ENCODE measurements around the gene IKZF5. TPM values are rescaled to one million over a fixed set of nuclear protein-coding genes. Genes with fewer than 3 reads are reported as not detected.
A peak's percentile ranks its signal among the peaks of the same experiment; 100 is the strongest.

The IKZF5 gene
- total RNA-seq, 5 donors from 2014 or later (not counting 1 experiment from before 2014, with no cell fraction given), result 22.6 to 68.1 (median 29.4) TPM

GRCh38 chr10:122980209-122981065 is 28.2 kb downstream of the IKZF5 start, which contains the start of gene PSTK:
PSTK (plus strand) TSS chr10:122980401; CDS start chr10:122980480, 79 bp downstream.
- Mint-ChIP-seq H3K27me3 (no peaks in the 10 kb centered on the region), H3K4me3 (peak within 1 kb of the TSS; percentile 87 to 90 (median 90)), H3K36me3 (peaks cover 13% of the 10 kb centered on the region), H3K9me3 (no peaks in the 10 kb centered on the region), H3K27ac (peak within 1 kb of the TSS; percentile 92), H3K4me1 (peaks cover 16 to 24% (median 22%) of the 10 kb centered on the region in 3 donors)
- peaks cover 10 to 14% of the 10 kb centered on the region in 2 experiments for H3K4me1 ChIP-seq (ENCODE audit: control insufficient read depth in 1 of 2, extremely low read depth in 1 of 2, insufficient read depth in 2 of 2, low read length in 2 of 2)
- peak; percentile 70 to 95 (median 80) for DNase-seq
- peak within 1 kb of the TSS; percentile 94 for H3K27ac ChIP-seq (ENCODE audit: low read length)
- 0% methylated on average over 45 of the region's 73 CpGs for WGBS (ENCODE audit: insufficient coverage)
- peak; percentile 94 to 99 (median 98) for ATAC-seq (replicated peaks in 1 of 4)
- peak within 1 kb of the TSS; percentile 81 to 92 for H3K4me3 ChIP-seq (ENCODE audit: control insufficient read depth in 1 of 2, extremely low read depth in 1 of 2, low read length in 1 of 2)
- H3K9me3 ChIP-seq, result no peaks in the 10 kb centered on the region
- ChIA-PET CTCF (interaction anchor here (0.5 to 2.7 kb wide), 5 partner anchors 23 to 85 kb away, joined by 3 to 18 read pairs (median 5); partner anchors contain the start of genes ACADSB (in 1 of the 2), C10orf88 (in 1 of the 2) and IKZF5 (in 1 of the 2)), POLR2A (interaction anchor here (0.6 to 1.4 kb wide), 5 partner anchors 15 to 31 kb away, joined by 3 to 10 read pairs (median 3); no protein-coding TSS in a partner anchor)
- peaks cover 0 to 5% of the 10 kb centered on the region in 2 donors for H3K36me3 ChIP-seq (ENCODE audit: control insufficient read depth in 2 of 2, extremely low read depth in 1 of 2, insufficient read depth in 1 of 2, low read length in 1 of 2)
- H3K27me3 ChIP-seq (replicated peaks in 1 of 2; ENCODE audit: control insufficient read depth in 2 of 2, extremely low read depth in 1 of 2, insufficient read depth in 2 of 2, low read length in 1 of 2), result no peaks in the 10 kb centered on the region

- Mint-ChIP-seq H3K4me1 (no peaks in the 10 kb centered on the region), H3K4me3 (no peak overlapping the region), H3K27ac (no peak overlapping the region), H3K9me3 (no peaks in the 10 kb centered on the region), H3K27me3 (peaks cover 0 to 3% of the 10 kb centered on the region in 2 donors), H3K36me3 (no peaks in the 10 kb centered on the region)
- ChIA-PET POLR2A (no interaction called here), CTCF (no interaction called here)
- DNase-seq, result no peak
- Histone ChIP-seq H3K27ac (ENCODE audit: low read length) (no peak overlapping the region), H3K4me3 (ENCODE audit: control insufficient read depth in 1 of 2, extremely low read depth in 1 of 2, low read length in 1 of 2) (no peak overlapping the region), H3K4me1 (ENCODE audit: control insufficient read depth in 1 of 2, extremely low read depth in 1 of 2, insufficient read depth in 2 of 2, low read length in 2 of 2) (peaks cover 0 to 3% of the 10 kb centered on the region in 2 experiments), H3K9me3 (no peaks in the 10 kb centered on the region), H3K27me3 (replicated peaks in 1 of 2; ENCODE audit: control insufficient read depth in 2 of 2, extremely low read depth in 1 of 2, insufficient read depth in 2 of 2, low read length in 1 of 2) (no peaks in the 10 kb centered on the region), H3K36me3 (ENCODE audit: control insufficient read depth in 2 of 2, extremely low read depth in 1 of 2, insufficient read depth in 1 of 2, low read length in 1 of 2) (no peaks in the 10 kb centered on the region)
- no peak for ATAC-seq (replicated peaks in 1 of 4)
- no CpG with 5 or more reads among the region's 3 CpGs for WGBS (ENCODE audit: insufficient coverage)
These were observed 34.0 kb downstream of the IKZF5 start for GRCh38 chr10:122974543-122975064.

GRCh38 chr10:122974023-122974422 is 34.6 kb downstream of the IKZF5 start:
- ChIA-PET CTCF (no interaction called here), POLR2A (no interaction called here)
- Histone ChIP-seq H3K27ac (ENCODE audit: low read length) (no peak overlapping the region), H3K36me3 (ENCODE audit: control insufficient read depth in 2 of 2, extremely low read depth in 1 of 2, insufficient read depth in 1 of 2, low read length in 1 of 2) (no peaks in the 10 kb centered on the region), H3K4me3 (ENCODE audit: control insufficient read depth in 1 of 2, extremely low read depth in 1 of 2, low read length in 1 of 2) (no peak overlapping the region), H3K9me3 (no peaks in the 10 kb centered on the region), H3K4me1 (ENCODE audit: control insufficient read depth in 1 of 2, extremely low read depth in 1 of 2, insufficient read depth in 2 of 2, low read length in 2 of 2) (no peaks in the 10 kb centered on the region), H3K27me3 (replicated peaks in 1 of 2; ENCODE audit: control insufficient read depth in 2 of 2, extremely low read depth in 1 of 2, insufficient read depth in 2 of 2, low read length in 1 of 2) (no peaks in the 10 kb centered on the region)
- 80% methylated on average over 3 of the region's 5 CpGs for WGBS (ENCODE audit: insufficient coverage)
- no peak overlapping the region for H3K27ac Mint-ChIP-seq
- no peaks in the 10 kb centered on the region for H3K4me1 Mint-ChIP-seq
- no peaks in the 10 kb centered on the region for H3K36me3 Mint-ChIP-seq
- peaks cover 0 to 3% of the 10 kb centered on the region in 2 donors for H3K27me3 Mint-ChIP-seq
- H3K4me3 Mint-ChIP-seq, result no peak overlapping the region
- H3K9me3 Mint-ChIP-seq, result peaks cover 0 to 5% (median 0%) of the 10 kb centered on the region in 3 donors
- DNase-seq, result no peak
- ATAC-seq (replicated peaks in 1 of 4), result no peak

GRCh38 chr10:122968698-122969097 is 39.9 kb downstream of the IKZF5 start:
- H3K27ac Mint-ChIP-seq, result no peak overlapping the region
- Histone ChIP-seq H3K4me1 (ENCODE audit: control insufficient read depth in 1 of 2, extremely low read depth in 1 of 2, insufficient read depth in 2 of 2, low read length in 2 of 2) (no peaks in the 10 kb centered on the region), H3K9me3 (no peaks in the 10 kb centered on the region), H3K27ac (ENCODE audit: low read length) (no peak overlapping the region), H3K27me3 (replicated peaks in 1 of 2; ENCODE audit: control insufficient read depth in 2 of 2, extremely low read depth in 1 of 2, insufficient read depth in 2 of 2, low read length in 1 of 2) (peaks cover 0 to 12% of the 10 kb centered on the region in 2 experiments), H3K4me3 (ENCODE audit: control insufficient read depth in 1 of 2, extremely low read depth in 1 of 2, low read length in 1 of 2) (no peak overlapping the region), H3K36me3 (ENCODE audit: control insufficient read depth in 2 of 2, extremely low read depth in 1 of 2, insufficient read depth in 1 of 2, low read length in 1 of 2) (no peaks in the 10 kb centered on the region)
- no peak for ATAC-seq (replicated peaks in 1 of 4)
- ChIA-PET CTCF (no interaction called here), POLR2A (no interaction called here)
- H3K4me1 Mint-ChIP-seq, result no peaks in the 10 kb centered on the region
- WGBS (ENCODE audit: insufficient coverage), result no CpG with 5 or more reads among the region's 3 CpGs
- no peak overlapping the region for H3K4me3 Mint-ChIP-seq
- H3K27me3 Mint-ChIP-seq, result peaks cover 13 to 18% of the 10 kb centered on the region in 2 donors
- H3K9me3 Mint-ChIP-seq, result peaks cover 28 to 30% (median 28%) of the 10 kb centered on the region in 3 donors
- H3K36me3 Mint-ChIP-seq, result peaks cover 22% of the 10 kb centered on the region
- no peak for DNase-seq

GRCh38 chr10:122966879-122967278 is 41.7 kb downstream of the IKZF5 start:
- no peaks in the 10 kb centered on the region for H3K4me1 ChIP-seq (ENCODE audit: control insufficient read depth in 1 of 2, extremely low read depth in 1 of 2, insufficient read depth in 2 of 2, low read length in 2 of 2)
- Mint-ChIP-seq H3K4me1 (no peaks in the 10 kb centered on the region), H3K27ac (no peak overlapping the region), H3K4me3 (no peak overlapping the region), H3K36me3 (peaks cover 22% of the 10 kb centered on the region), H3K27me3 (peaks cover 17 to 26% of the 10 kb centered on the region in 2 donors), H3K9me3 (peaks cover 28 to 30% (median 28%) of the 10 kb centered on the region in 3 donors)
- ATAC-seq (replicated peaks in 1 of 4), result no peak
- no peak overlapping the region for H3K4me3 ChIP-seq (ENCODE audit: control insufficient read depth in 1 of 2, extremely low read depth in 1 of 2, low read length in 1 of 2)
- ChIA-PET CTCF (no interaction called here), POLR2A (no interaction called here)
- DNase-seq, result no peak
- no peaks in the 10 kb centered on the region for H3K36me3 ChIP-seq (ENCODE audit: control insufficient read depth in 2 of 2, extremely low read depth in 1 of 2, insufficient read depth in 1 of 2, low read length in 1 of 2)
- peaks cover 0 to 15% of the 10 kb centered on the region in 2 experiments for H3K27me3 ChIP-seq (replicated peaks in 1 of 2; ENCODE audit: control insufficient read depth in 2 of 2, extremely low read depth in 1 of 2, insufficient read depth in 2 of 2, low read length in 1 of 2)
- H3K27ac ChIP-seq (ENCODE audit: low read length), result no peak overlapping the region
- no peaks in the 10 kb centered on the region for H3K9me3 ChIP-seq

DNA sequence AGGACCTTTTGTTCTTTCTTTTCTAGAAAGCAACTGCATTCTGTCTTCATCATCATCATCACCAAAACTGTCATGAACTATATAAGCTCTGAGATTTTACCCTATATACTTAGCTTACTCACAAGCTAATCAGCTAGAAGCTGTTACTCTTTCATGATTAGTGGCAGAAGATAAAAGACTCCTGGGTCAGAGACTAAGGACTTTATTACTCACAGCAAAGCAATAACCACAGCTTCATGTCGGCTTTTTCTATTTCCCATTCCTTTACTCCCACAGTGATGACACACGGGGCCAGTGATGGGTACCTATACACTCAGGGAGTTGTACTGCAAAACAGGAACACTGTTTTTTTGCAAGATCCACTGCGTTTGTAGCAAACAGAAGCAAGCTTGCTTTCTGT is 46.2 kb downstream of the IKZF5 start:
- H3K27me3 ChIP-seq (replicated peaks in 1 of 2; ENCODE audit: control insufficient read depth in 2 of 2, extremely low read depth in 1 of 2, insufficient read depth in 2 of 2, low read length in 1 of 2), result peaks cover 5 to 15% of the 10 kb centered on the region in 2 experiments

More for the DNA sequence above, 46.2 kb downstream of the IKZF5 start:
- H3K9me3 Mint-ChIP-seq, result peaks cover 15 to 19% (median 15%) of the 10 kb centered on the region in 3 donors
- H3K36me3 ChIP-seq (ENCODE audit: control insufficient read depth in 2 of 2, extremely low read depth in 1 of 2, insufficient read depth in 1 of 2, low read length in 1 of 2), result no peaks in the 10 kb centered on the region
- H3K4me3 ChIP-seq (ENCODE audit: control insufficient read depth in 1 of 2, extremely low read depth in 1 of 2, low read length in 1 of 2), result no peak overlapping the region
- ChIA-PET CTCF (interaction anchor here in 1 of 2 donors (0.6 kb wide), 1 partner anchor 48 kb away, joined by 3 read pairs; no protein-coding TSS in a partner anchor), POLR2A (interaction anchor here in 1 of 2 donors (0.5 kb wide), 1 partner anchor 11 kb away, joined by 5 read pairs; no protein-coding TSS in a partner anchor)
- no peaks in the 10 kb centered on the region for H3K4me1 ChIP-seq (ENCODE audit: control insufficient read depth in 1 of 2, extremely low read depth in 1 of 2, insufficient read depth in 2 of 2, low read length in 2 of 2)
- H3K4me1 Mint-ChIP-seq, result no peaks in the 10 kb centered on the region
- H3K27ac Mint-ChIP-seq, result no peak overlapping the region
- H3K27ac ChIP-seq (ENCODE audit: low read length), result no peak overlapping the region
- no peak overlapping the region for H3K4me3 Mint-ChIP-seq
- 54% methylated on average over 3 of the region's 3 CpGs for WGBS (ENCODE audit: insufficient coverage)
- H3K36me3 Mint-ChIP-seq, result peaks cover 20% of the 10 kb centered on the region
- H3K9me3 ChIP-seq, result no peaks in the 10 kb centered on the region
- ATAC-seq (replicated peaks in 1 of 4) (no peak), DNase-seq (no peak)
- peaks cover 15 to 22% of the 10 kb centered on the region in 2 donors for H3K27me3 Mint-ChIP-seq

Measured in T-cell (primary cell).